DMS153 (cell line): ENCODE results near the gene MAN1A2.
"Not testable (repeated sequence)": the region's sequence is repeated elsewhere in the genome, so short reads cannot be mapped to it uniquely, and the experiment has no call there.

Experiments used
- DNase-seq: peaks from one replicate; lab custom pipeline; 2025; lab: John Stamatoyannopoulos, UW

Gene MAN1A2

DNA sequence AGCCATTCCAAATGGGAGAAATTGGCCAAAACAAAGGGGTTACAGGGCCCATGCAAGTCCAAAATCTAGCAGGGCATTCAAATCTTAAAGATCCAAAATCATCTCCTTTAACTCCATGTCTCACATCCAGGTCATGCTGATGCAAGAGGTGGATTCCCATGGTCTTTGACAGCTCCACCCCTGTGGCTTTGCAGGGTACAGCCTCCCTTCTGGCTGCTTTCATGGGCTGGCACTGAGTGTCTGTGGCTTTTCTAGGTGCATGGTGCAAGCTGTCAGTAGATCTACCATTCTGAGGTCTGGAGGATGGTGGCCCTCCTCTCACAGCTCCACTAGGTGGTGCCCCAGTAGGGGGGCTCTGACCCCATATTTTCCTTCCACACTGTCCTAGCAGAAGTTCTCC lies 191.2 kb downstream of the MAN1A2 start:
- DNase-seq = not testable (repeated sequence)

DNA sequence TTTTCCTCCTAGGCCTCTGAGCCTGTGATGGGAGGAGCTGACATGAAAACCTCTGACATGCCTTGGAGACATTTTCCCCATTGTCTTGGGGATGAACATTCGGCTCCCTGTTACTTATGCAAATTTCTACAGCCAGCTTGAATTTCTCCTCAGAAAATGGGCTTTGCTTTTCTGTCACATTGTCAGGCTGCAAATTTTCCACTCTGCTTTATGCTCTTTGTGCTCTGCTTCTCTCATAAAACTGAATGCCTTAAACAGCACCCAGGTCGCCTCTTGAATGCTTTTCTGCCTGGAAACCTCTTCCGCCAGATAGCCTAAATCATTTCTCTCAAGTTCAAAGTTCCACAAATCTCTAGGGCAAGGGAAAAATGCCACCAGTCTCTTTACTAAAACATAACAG lies 191.9 kb downstream of the MAN1A2 start:
- no peak for DNase-seq

DNA sequence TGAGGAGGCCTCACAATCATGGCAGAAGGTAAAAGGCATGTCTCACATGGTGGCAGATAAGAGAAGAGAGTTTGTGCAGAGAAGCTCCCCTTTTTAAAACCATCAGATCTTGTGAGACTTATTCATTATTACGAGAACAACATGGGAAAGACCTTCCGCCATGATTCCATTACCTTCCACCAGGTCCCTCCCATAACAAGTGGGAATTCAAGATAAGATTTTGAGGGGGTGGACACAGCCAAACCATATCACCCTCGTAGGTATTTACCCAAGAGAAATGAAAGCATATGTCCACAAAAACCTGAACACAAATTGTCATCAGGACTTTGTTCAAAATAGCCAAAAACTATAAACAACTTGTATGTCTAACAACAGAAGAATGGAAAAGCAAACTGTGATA lies 192.7 kb downstream of the MAN1A2 start:
- no peak for DNase-seq

DNA sequence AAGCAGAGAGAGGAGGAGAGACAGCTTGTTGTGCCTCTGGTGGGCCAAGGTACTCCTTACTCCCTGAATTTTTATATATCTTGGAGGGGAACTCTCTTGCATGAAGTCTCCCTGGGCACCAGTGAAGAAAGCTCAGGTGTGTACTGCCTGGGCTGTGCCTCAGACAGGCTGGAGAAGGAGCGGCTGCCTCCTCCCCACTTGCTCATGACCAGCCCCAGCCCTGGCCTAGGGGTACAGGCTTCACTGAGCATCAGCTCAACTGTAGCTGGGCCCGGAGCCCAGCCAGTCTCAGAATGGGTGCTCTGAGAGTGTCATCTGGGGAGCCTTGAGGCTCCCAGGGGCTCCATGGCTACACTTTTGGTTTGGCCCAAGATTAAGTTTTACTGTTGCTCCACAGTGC lies 193.8 kb downstream of the MAN1A2 start:
- DNase-seq = no peak

DNA sequence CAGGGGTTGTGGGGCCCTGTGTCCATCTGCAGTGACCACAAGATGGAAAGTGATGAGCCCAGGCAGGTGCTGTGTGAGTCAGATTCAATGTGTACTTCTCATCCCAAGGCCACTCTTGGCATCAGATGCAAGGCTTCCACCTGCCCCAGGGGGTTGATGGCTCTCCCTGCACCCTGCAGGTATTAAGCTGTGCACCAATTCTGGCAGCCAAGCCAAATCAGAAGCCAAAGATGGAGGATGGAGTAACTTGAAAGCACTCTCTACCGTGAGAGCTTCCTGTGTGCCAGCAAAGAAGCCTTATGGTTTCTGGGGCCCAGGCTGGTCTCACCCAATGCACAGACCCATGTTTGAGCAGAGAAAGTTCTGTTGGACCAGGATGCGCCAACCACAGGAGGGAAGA lies 194.3 kb downstream of the MAN1A2 start:
- DNase-seq = no peak

DNA sequence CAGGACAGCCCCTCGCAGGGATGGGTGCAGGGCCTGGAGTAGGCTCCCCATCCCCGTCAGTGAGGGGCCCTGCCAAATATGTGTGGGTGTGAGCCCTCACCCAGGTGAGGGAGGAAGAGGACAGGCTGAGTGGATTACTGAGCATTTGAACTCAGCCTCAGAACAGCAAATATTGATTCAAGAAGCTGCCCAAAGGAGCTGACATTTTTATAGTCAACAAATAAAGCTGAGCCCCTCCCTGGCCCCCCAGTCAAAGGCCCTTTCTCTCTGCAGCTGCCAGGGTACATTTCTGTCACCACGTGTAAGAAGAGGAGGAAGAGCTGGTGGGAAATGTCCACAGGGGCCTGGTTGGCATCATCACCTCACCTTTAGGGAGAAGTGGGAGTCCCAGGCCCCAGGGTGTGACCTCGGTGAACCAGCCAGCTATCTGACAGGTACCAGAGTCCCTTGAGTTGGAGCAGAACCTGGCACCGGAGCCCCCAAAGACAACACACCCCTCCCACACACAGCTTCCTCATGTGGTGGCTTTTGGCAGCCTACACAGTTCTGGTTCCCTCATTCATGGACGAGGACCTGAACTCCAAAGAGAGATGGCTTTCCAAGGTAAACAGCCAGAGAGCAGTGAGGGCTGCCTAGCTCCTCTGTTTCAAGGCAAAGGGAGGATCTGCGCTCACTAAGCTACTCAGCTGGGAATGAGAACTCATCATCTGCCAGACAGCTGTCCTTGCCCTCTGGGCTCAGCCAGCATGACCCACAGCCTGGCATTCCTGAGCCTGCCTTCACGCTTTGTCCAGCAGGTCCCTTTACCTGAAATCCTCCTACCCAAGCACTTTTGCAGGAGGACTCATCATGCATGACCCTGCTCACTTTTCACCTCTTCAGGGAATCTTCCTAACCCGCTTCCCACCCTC lies 195.6 kb downstream of the MAN1A2 start:
- DNase-seq = peak; percentile 76

DNA sequence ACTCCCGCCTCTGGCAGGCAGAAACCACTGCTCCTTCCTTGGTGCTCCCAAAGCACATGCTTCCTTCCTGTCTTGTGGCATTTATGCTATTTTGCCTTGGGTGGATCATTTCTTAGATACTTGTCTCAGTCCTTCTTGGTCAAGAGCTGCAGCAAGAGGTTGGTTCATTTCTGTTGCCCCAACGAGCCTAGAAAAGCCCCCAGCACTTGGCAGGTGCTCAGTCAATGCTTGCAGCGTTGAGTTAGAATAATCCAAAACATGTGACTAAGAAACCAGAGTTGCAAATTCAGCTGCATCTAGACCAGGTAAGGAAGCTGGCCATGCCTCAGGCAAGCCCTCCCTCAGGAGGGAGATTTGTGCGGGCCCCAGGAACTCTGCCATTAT lies 196.2 kb downstream of the MAN1A2 start:
- DNase-seq = no peak

DNA sequence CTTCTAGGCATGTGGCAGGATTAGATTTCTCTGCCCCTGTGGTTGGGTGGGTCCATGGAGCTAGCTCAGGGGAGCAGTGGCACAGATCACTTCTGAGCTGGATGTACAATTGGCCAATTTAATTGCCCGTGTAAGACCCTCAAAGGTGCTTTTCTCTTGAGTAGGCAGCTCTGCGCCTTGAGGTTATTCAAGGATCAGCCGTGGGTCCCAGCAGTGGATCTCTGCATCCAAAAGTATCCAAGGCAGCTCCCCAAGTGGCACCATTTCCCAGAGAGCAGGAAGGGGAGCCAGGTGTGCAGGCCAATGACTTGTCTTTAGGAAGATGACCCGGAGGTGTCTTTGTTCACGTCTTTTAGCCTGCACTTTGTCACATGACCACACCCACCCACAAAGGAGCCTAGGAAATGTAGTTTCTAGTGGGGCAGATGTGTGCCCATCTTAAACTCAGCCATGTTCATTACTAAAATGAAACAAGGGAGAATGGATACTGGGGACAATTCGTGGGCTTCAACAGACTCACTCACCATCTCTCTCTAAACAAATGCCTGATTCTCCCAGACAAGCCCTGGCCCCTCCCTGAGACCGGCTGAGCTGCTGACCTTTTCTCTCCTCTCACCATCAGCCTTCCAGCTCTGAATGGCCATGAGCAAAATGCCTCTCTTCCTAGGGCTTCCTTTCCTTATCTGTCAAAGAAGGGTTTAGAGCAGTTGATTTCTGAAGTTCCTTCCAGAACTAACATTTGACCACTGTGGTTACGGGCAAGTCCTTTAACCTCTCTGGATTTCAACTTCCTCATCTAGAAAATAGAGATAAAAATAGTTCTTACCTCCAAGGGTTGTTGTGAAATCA lies 197.2 kb downstream of the MAN1A2 start:
- no peak for DNase-seq

DNA sequence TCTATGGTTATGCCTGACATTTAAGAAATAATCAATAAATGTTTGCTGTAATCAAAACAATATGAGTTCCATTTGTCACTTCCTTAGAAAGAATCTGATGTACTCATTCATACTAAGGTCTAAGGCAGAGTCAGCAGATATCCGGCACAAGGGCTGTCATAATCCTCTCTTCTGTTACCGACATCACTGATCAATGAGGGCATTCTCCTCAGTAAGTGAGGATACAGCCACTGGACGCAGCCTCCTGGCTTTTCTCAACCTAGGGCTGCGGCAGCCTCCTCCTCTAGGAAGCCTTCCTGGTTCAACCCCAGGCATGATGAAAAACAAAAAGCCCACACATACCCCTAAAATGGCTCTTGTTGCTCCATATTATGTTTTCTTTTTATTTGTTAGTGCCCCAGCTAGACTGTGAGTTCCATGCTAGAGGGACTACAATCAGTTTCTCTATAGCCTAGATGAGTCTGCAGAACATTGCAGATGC lies 197.9 kb downstream of the MAN1A2 start:
- no peak for DNase-seq

DNA sequence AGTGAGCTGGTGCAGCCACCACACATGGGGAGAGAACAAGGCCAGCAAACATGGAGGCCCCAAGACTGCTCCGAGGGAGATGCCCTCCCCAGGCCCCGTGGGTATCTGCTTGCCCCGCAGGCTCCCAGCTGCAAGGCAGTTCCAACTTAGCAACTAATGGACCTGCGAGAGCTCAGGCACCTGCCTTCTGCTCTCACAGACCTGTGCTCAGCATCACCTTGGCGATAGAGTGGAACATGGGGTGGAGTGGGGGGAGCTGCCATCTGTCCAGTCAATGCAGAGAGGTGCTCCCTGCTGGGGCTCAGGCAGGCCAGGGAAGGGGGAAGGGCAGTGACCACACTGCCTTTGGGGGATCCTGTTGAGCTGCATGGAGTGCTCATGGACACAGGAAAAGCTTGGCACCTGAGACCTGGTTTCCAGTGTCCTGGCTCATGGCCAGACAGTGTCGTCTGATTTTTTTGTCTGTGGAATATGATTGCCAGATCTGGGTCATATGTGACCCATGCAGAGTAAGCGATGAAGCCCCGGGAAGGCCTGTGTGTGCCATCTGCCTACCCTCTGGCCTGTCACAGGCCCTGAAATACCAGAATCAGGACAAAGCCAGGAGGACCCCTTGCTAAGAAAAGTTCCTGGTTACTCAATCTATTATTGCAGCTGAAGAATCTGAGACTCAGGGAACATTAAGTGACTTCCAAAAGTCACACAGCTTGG lies 198.7 kb downstream of the MAN1A2 start:
- peak; percentile 27 for DNase-seq

DNA sequence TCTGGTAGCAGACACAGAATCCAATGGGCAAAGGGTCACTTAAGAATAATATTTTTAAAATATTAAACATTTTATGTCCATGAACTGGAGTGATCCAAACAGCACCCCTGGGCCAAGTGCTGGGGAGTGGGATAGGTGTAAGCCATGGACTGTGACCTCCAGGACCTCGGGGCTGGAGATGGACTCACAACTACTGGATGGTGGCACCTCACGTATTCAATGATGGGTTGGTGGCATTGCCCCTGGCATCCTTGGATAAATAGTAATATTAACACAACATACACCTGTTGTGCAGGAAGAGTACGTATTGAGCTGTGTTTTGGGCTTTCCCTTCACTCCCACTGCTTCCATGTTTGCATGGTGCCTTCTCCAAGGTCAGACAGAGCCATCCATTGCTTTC lies 199.3 kb downstream of the MAN1A2 start:
- no peak for DNase-seq

DNA sequence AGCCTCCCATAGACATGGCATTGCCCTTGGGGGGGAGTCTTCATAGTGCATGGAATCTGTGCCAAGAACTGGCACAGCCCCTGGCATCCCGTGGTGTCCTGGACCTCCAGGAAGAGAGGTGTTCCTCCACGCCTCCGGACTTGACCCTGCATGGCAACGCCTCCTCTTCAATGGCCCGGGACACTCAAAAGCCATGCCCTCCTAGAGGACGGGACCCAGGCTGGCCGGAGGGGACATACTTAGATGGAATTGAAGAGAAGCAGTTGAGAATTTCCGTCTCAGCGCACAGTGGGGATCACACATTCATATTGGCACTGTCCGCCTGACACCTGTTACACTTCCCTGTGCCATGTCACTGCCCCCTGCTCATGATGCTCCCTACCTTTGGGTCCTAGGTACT lies 200.2 kb downstream of the MAN1A2 start:
- no peak for DNase-seq

DNA sequence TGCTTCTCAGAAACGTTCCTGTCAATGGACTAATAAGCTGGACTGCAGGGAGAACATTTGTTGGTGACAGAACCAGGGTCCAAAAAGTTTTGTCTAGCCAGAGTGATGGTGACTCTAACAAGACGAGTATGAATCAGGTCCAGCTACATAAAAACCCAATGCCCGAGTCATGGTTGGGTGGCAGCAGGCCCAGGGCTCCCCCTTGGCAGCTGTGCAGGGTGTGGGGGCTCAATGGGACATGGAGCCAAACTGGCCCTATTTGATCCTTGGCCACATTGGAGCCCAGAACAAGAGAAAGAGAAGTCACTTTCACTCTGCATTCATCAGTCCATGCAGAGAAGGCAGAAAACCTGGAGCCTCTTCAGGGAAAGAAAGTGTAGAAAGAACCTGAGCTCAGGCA lies 200.7 kb downstream of the MAN1A2 start:
- no peak for DNase-seq

DNA sequence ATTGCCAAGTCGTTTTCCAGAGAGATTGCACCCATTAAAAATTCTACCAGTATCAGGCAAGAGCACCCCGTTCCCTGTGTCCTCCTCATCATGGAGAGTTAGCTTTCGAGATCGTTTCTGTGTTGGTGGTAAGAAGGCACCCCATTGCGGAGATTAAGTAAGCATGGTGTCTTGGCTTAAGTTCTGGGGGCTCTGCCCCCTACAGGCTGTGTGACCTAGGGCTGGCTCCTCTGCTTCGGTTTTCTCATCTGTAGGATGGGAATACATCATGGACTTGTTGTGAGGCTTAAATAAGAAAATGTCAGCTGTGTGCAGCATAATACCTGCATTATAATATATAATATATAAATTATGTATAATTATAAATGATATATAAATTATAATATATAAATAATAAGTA lies 201.8 kb downstream of the MAN1A2 start:
- DNase-seq = no peak

DNA sequence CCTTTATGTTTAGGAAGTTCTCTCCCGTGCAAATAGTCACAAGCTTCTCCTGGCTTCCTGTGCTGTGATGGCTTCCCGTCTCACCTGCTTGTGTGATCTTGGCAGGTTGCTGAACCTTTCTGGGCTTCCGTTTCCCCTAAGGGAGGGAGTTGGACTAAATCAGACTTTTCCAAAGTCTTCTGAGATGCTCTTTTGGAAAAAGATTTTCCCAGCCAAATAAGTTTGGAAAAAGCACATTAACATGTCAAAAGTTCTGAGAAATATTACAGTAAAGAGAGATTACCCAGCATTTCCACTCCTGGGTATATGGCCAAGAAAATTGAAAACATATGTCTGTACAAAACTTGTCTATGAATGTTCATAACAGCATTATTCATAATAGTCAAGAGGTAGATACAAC lies 202.6 kb downstream of the MAN1A2 start:
- no peak for DNase-seq

DNA sequence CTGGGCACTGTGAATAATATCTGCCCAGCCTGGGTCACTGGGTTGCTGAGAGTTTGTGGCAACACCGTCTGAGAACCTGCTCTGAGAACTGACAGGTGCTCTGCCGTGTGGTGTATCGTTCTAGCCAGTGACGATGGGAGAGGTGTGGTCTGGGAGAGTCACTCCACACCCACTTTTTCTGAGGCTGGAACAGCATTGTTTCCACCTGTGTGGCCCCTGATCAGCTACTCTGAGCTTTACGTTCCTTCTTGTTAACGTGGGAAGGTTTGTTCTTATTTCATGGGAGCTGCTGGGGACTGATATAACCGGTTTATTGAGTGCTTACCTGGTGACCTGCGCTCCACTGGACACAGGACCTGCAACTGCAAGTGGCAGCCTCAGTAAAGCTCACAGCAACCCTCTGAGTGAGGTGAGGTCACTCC lies 203.8 kb downstream of the MAN1A2 start:
- DNase-seq = peak; percentile 57

DNA sequence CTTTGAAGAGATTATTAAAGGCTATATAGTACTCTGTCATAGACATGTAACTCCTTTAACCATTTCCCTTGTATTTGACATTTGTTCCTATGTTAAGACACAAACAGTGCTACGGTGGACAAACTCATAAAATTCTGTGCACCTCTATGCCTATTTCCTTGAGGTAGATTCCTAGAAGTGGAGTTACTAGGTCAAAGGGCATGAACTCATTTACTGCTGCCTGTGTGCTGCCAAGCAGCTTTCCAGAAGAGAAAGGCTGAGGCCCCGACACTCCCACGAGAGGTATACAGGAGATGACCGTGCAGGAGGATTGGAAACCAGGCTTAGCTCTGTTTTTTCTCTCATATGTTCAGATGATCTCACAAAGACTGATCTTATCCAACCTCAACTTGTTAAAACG lies 204.2 kb downstream of the MAN1A2 start:
- DNase-seq = no peak

DNA sequence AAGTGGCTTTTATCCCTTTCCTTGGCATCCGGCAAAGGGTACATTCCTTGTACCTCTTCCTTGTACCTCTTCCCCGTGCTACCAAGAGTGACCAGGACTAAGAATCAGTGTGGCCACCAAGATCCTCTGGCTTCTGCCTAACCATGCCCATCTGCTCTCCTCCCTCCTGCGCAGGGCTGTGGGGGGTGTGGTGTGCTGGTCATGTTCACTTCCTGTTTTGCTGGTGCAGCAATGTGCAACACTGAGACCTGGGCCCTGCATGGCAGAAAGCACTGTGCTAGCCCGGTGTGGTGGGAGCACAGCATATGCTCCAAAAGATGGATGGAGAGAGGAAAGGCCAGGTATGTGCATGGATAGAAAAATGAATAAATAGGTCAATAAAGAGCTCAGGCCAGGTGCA lies 205.3 kb downstream of the MAN1A2 start:
- DNase-seq = peak; percentile 24

DNA sequence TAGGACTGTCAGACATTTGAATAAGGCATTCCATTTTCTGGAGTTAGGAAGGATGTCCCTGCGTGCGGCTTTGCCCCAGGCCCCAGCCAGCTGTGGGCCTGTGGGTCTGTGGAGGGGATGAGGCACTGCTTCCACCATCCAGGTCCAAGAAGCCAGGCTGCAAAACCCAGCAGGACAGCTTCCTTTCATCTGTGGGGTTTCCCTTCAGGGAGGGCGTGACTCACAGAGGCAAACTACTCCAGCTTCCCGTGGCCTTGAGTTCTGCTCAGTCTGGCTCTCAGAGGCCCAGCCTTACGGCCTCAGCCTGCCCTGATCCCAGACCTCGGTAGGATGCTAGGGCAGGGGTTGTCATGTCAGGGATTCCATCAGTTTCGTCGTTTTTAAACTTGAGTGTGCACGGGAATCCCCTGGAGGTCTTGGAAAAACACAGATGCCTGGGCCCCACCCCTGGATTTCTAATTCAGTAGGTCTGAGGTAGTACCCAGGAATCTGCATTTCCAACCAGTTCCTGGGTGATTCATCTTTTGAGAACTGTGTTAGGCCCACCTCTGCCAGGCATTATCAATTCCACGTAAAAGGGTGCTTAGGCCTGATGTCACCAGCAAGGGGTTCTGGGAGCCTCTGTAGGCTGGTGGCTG lies 206.3 kb downstream of the MAN1A2 start:
- DNase-seq = no peak

DNA sequence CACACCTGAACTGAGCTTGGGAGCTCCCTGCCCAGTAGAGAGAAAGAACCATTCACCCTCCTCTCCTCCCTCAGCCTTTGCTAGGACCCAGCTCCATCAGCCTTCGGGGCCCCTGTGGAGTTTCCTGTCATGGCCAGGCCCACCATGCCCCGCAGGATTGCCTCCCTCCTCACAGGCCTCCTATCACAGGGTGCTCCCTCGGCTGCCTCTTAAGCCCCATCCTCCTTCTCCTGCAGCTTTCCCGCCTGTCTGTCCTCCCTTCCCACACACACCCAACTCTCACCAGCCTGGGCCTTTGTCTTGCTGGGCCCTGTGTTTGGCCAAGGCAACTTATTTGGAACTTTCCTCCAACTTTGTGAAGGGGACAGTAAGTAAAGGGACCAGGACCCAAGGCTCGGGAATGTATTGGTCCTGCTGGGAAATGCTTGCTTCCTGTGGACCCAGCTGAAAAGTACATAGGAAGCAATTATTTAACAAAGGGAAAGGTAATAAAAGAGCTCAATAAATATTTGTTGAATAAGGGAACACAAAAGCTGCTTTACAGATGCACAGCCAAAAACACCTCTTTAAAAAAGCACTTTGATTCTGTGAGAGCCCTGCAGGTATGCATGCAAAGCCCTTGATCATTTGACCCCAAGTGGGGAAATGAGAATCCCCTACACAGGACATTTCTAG lies 207.0 kb downstream of the MAN1A2 start:
- peak; percentile 84 for DNase-seq

DNA sequence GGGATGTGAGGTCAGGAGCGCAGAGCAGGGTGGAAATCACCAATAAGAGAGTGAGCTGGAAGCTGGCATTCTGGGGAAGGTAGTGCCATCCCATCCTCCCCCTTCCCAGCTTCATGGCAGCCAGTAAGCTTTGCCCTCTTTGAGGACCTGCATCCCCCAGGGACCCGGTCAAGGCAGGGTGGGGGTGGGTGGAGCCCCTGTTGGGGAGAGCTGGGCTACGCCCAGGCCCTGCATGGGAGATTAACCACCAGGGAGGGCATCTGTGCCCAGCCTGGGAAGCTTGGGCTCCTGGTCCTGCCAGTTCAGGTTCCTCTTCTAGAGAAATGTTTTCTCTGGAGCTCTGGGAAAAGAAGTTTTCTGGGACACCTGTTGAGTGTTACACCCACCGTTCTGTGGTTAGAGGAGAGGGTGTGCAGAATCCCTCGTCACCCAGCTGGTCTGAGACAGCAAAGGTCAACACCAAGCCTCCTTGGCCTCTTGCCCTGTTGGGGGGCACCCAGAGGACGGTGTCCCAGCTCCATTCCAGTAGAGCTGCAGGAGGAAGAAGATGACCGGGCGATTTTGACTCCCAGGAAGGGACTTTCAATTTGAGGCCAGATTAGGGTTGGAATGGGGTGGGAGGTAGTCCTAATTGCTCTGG lies 208.5 kb downstream of the MAN1A2 start:
- no peak for DNase-seq
